Tibial nerve (tissue), 4 donors: ENCODE measurements around the gene SORCS2. TPM values are rescaled to one million over a fixed set of nuclear protein-coding genes. Genes with fewer than 3 reads are reported as not detected.

ENCODE experiments used
- DNase-seq, 2 donors: peaks; one replicate each; pipeline ENCODE4 v3.0.0-alpha.2; 2019; ENCODE audit warnings: low spot score in 2 of 2
- H3K27ac ChIP-seq, 4 donors: fragments of 200-600 bp; sonication (generic) in 3 of 4; one replicate each; pipeline ENCODE4 v1.5.1; 2017 to 2019; ENCODE audit warnings: mild to moderate bottlenecking in 1 of 4
- H3K27me3 ChIP-seq, 2 donors: fragments of 200-600 bp; sonication (generic) in 1 of 2; one replicate each; pipeline versions ENCODE4 v1.5.1 to v1.6.0; 2017 to 2019
- H3K36me3 ChIP-seq, 3 donors: fragments of 200-600 bp; sonication (generic); one replicate each; pipeline ENCODE4 v1.5.1; 2018 to 2019
- H3K4me1 ChIP-seq, 4 donors: fragments of 200-600 bp; sonication (generic) in 3 of 4; one replicate each; pipeline ENCODE4 v1.5.1; 2017 to 2019
- H3K4me3 ChIP-seq, 4 donors: fragments of 200-600 bp; sonication (generic) in 3 of 4; one replicate each; pipeline ENCODE4 v1.5.1; 2017 to 2019; ENCODE audit warnings: mild to moderate bottlenecking in 1 of 4, moderate library complexity in 1 of 4
- H3K9me3 ChIP-seq, 4 donors: fragments of 200-600 bp; sonication (generic) in 3 of 4; one replicate each; pipeline ENCODE4 v1.5.1; 2017 to 2019
- EP300 ChIP-seq, 2 donors: sonication (generic); formaldehyde crosslinking; IDR thresholded peaks; one replicate each; pipeline ENCODE4 v1.6.1; 2017; ENCODE audit warnings: antibody characterized with exemption in 2 of 2, mild to moderate bottlenecking in 1 of 2
- POLR2A ChIP-seq, 2 donors: fragments of 450-650 bp; IDR thresholded peaks; one replicate each; pipeline ENCODE4 v1.6.1; 2017; ENCODE audit warnings: antibody characterized with exemption in 2 of 2, mild to moderate bottlenecking in 2 of 2, moderate library complexity in 2 of 2
- WGBS, 2 donors: methylation state at CpG; one replicate each; pipeline ENCODE4 v1.1.5; 2018; 5-methylcytosine and 5-hydroxymethylcytosine counted together
- total RNA-seq, 4 donors: library from RNA; depleted of rRNA; stranded (reverse); fragments of >200 nt; gene quantifications; one replicate each; pipeline ENCODE4 v1.1.0, GENCODE V29; 2016
- TF ChIP-seq, protein P1 (sequence below), 5 experiments: fragments of 200-600 bp in 3 of 5; fragments of 450-650 bp in 2 of 5; sonication (generic) in 3 of 5; IDR thresholded peaks; one replicate each; pipeline ENCODE4 v1.5.1; 2016 to 2019; ENCODE audit warnings: antibody characterized with exemption in 5 of 5, mild to moderate bottlenecking in 3 of 5, moderate library complexity in 2 of 5

Gene SORCS2
- total RNA-seq, 4 donors from 2014 or later, result 15.6 to 48.9 (median 38.3) TPM

DNA sequence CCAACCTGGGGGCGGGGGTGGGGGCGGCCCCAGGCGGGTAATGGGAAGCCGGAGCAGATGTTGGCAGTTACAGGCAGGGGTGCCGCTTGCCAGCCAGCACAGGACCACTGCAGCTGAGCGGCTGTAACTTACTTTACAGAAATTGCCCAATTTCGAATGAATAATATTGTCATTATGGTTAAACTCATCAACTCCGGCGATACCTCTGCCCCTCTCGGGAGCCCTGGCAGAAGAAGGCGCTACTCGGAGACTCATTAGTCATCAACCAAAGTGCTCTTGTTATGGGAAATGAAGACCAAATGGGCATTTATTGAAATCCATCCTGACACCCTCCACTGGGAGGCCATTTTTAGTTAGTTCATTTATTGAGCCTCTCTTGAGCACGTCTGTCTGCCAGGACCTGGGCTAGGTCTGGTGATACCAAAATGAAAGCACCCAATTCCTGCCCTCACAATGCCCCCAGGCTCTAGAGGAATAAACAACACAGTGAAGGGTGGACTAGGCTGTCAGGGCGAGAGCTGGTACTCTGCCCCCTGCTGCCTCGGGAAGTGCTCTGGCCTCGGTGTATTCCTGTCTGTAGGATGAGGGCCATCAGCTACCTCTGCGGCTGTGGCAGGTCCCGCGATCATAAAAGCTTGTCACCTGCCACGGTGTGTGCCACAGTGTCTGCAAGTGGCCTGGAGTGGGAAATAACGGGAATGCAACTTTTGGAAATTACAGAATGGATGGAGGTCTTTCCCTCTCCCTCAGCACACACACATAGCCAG, 401.5 kb downstream of the SORCS2 start:
- H3K27me3 ChIP-seq, result no peaks in the 10 kb centered on the region
- no peaks in the 10 kb centered on the region for H3K36me3 ChIP-seq
- 81 to 83% methylated on average over 18 to 21 of the region's 21 CpGs for WGBS, 2 donors
- H3K4me1 ChIP-seq, result no peaks in the 10 kb centered on the region
- no peak overlapping the region for H3K27ac ChIP-seq
- DNase-seq, result no peak
- no peaks in the 10 kb centered on the region for H3K9me3 ChIP-seq
- H3K4me3 ChIP-seq, result no peak overlapping the region
- TF ChIP-seq, protein P1, sequence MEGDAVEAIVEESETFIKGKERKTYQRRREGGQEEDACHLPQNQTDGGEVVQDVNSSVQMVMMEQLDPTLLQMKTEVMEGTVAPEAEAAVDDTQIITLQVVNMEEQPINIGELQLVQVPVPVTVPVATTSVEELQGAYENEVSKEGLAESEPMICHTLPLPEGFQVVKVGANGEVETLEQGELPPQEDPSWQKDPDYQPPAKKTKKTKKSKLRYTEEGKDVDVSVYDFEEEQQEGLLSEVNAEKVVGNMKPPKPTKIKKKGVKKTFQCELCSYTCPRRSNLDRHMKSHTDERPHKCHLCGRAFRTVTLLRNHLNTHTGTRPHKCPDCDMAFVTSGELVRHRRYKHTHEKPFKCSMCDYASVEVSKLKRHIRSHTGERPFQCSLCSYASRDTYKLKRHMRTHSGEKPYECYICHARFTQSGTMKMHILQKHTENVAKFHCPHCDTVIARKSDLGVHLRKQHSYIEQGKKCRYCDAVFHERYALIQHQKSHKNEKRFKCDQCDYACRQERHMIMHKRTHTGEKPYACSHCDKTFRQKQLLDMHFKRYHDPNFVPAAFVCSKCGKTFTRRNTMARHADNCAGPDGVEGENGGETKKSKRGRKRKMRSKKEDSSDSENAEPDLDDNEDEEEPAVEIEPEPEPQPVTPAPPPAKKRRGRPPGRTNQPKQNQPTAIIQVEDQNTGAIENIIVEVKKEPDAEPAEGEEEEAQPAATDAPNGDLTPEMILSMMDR (IDR thresholded peaks at IDR 0.05), result no peak
- TF ChIP-seq EP300 (IDR thresholded peaks at IDR 0.05), result no peak
- TF ChIP-seq POLR2A (IDR thresholded peaks at IDR 0.05), result no peak

DNA sequence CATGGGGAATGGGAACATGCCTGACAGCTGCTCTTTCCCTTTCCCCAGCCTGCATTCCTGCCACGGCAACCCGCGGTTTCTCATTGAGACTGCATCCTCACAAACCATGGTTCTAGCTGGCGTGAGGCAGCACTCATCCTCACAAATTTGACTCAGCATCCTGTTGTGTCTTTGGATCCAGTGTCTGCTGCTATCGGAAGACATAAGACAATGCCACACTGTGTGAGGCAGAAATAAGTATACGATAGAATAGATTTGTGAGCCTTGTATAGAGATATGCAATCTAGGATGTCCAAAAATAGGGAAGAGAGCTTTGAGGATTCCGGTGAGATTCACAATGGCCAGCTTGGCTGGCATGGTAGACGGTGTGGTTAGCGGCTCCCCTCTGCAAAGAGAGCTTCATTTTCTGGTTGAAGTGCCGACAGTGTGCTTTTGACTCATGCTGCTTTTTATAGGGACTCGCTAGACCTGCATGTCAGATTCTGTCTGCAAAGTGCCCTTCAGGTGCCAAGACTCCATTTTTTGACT, 403.7 kb downstream of the SORCS2 start:
- H3K27me3 ChIP-seq, result no peaks in the 10 kb centered on the region
- no peak overlapping the region for H3K27ac ChIP-seq
- H3K9me3 ChIP-seq, result no peaks in the 10 kb centered on the region
- no peak for DNase-seq
- TF ChIP-seq, protein P1 (IDR thresholded peaks at IDR 0.05), result no peak
- no peak for TF ChIP-seq POLR2A (IDR thresholded peaks at IDR 0.05)
- TF ChIP-seq EP300 (IDR thresholded peaks at IDR 0.05), result no peak
- whole genome bisulfite sequencing, 2 donors, result 60 to 66% methylated on average over 11 of the region's 11 CpGs
- no peak overlapping the region for H3K4me3 ChIP-seq
- H3K36me3 ChIP-seq, result no peaks in the 10 kb centered on the region
- no peaks in the 10 kb centered on the region for H3K4me1 ChIP-seq

DNA sequence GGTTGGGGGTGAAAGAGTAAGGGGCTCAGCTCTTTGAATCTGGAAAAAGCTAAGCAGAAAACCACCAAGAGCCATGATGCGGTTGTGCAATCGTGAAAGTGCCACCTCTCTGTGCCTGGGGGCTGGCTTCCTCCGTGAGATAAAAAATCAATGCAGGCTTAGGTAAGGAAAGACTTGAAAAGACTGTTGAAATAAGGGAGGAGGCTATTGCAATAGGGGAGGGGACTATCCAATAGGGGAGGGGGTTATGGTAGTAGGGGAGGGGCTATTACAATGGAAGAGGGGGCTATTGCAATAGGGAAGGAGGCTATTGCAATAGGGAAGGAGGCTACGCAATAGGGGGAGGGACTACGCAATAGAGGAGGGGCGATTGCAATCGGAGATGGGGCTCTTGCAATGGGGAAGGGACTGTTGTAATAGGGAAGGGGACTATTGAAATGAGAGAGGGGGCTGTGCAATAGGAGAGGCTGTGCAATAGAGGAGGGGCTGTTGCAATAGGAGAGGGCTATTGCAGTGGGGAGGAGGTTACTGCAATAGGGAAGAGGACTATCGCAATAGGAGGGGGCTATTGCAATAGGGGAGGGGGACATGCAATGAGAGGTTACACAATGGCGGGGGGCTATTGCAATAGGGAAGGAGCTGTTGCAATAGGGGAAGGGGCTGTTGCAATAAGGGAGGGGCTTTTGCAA, 404.7 kb downstream of the SORCS2 start:
- Histone ChIP-seq H3K9me3 (no peaks in the 10 kb centered on the region), H3K4me3 (no peak overlapping the region), H3K4me1 (no peaks in the 10 kb centered on the region), H3K36me3 (no peaks in the 10 kb centered on the region), H3K27ac (no peak overlapping the region), H3K27me3 (no peaks in the 10 kb centered on the region)
- TF ChIP-seq, protein P1 (IDR thresholded peaks at IDR 0.05), result no peak
- TF ChIP-seq POLR2A (IDR thresholded peaks at IDR 0.05) (no peak), EP300 (IDR thresholded peaks at IDR 0.05) (no peak)
- WGBS, 2 donors, result 79 to 81% methylated on average over 9 of the region's 9 CpGs
- DNase-seq, result no peak

DNA sequence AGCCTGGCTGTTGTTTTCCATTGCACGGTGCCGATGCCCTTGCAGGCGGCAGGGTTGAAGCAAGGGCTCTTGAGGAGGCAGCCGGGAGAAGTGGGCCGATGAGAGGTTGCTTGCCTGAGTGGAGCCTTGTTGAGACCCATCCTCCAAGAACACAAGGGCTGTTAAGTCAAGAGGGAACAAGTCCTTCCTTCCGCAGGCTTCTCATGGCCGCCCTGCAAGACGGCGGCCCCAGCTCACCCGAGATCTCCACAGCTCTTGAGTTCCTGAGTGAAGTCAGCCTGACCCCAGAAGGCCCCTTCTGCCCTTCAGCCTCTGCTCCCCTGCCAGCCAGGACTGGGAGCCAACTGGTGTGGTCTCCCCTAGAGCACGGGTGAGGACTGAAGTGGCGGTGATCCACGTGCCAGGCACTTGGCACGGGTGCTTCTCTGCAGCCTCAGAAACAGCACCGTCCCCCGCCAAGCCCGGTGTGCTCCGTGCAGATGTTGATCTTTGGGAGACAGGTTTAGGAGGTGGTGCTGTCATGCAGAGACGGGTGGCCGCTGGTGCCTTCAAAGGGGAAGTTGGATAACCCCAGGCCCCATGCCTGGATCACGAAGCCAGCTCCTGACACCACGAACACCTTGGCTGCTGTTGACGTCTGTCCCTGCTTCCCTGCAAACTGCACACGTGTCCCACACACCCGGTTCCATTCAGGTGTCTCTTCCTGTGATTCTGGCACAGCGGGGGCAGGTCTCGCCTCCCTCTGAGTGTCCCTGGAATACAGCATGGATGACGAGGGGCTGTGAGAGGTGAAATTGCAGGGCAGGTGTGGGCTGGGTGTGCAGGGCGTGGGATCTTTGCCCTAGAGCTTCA, 406.8 kb downstream of the SORCS2 start:
- 87 to 89% methylated on average over 28 to 29 of the region's 29 CpGs for WGBS, 2 donors
- no peaks in the 10 kb centered on the region for H3K9me3 ChIP-seq

More for the DNA sequence above, 406.8 kb downstream of the SORCS2 start:
- Histone ChIP-seq H3K27me3 (no peaks in the 10 kb centered on the region), H3K36me3 (no peaks in the 10 kb centered on the region), H3K27ac (no peak overlapping the region), H3K4me3 (no peak overlapping the region), H3K4me1 (no peaks in the 10 kb centered on the region)
- TF ChIP-seq, protein P1 (IDR thresholded peaks at IDR 0.05), result no peak
- TF ChIP-seq EP300 (IDR thresholded peaks at IDR 0.05) (no peak), POLR2A (IDR thresholded peaks at IDR 0.05) (no peak)
- no peak for DNase-seq
